Muscle layer of colon (tissue), 2 donors: ENCODE measurements around the gene COL13A1.

Experiments used
- H3K27ac ChIP-seq: one replicate; pipeline ENCODE4 v1.7.0; 2013; ENCODE audit warnings: low read depth, mild to moderate bottlenecking, low read length, moderate library complexity
- H3K27me3 ChIP-seq, 2 donors: one replicate each; pipeline ENCODE4 v1.7.0; 2013; ENCODE audit warnings: low read length in 2 of 2, mild to moderate bottlenecking in 2 of 2; ENCODE audit not compliant: insufficient read depth in 2 of 2, control insufficient read depth in 1 of 2
- H3K36me3 ChIP-seq: one replicate; pipeline ENCODE4 v1.7.0; 2013; ENCODE audit warnings: mild to moderate bottlenecking, low read length; ENCODE audit not compliant: insufficient read depth
- H3K4me1 ChIP-seq: one replicate; pipeline ENCODE4 v1.7.0; 2013; ENCODE audit warnings: mild to moderate bottlenecking, low read length; ENCODE audit not compliant: insufficient read depth
- H3K4me3 ChIP-seq, 2 donors: one replicate each; pipeline ENCODE4 v1.7.0; 2013; ENCODE audit warnings: low read length in 2 of 2, low read depth in 1 of 2, mild to moderate bottlenecking in 1 of 2, moderate library complexity in 1 of 2
- H3K9ac ChIP-seq: one replicate; pipeline ENCODE4 v1.7.0; 2013; ENCODE audit warnings: low read length
- H3K9me3 ChIP-seq: one replicate; pipeline ENCODE4 v1.7.0; 2013; ENCODE audit warnings: mild to moderate bottlenecking, low read length
- donor health status: abdominal sarcoma.
- donor health status: Adenocarcinoma of cecum.

The COL13A1 gene

GRCh38 chr10:69861251-69862240, 59.8 kb downstream of the COL13A1 start:
- H3K27ac ChIP-seq, result no peak overlapping the region
- H3K36me3 ChIP-seq, result no peaks in the 10 kb centered on the region
- H3K4me3 ChIP-seq, result no peak overlapping the region
- H3K9ac ChIP-seq, result no peak overlapping the region
- H3K27me3 ChIP-seq, result no peaks in the 10 kb centered on the region
- H3K4me1 ChIP-seq, result peaks cover 12% of the 10 kb centered on the region
- H3K9me3 ChIP-seq, result no peaks in the 10 kb centered on the region

- Histone ChIP-seq H3K9me3 (no peaks in the 10 kb centered on the region), H3K4me1 (peaks cover 19% of the 10 kb centered on the region), H3K27ac (no peak overlapping the region), H3K27me3 (no peaks in the 10 kb centered on the region), H3K4me3 (no peak overlapping the region), H3K36me3 (no peaks in the 10 kb centered on the region), H3K9ac (no peak overlapping the region)
Observed at GRCh38 chr10:69862882-69863530, 61.3 kb downstream of the COL13A1 start.

DNA sequence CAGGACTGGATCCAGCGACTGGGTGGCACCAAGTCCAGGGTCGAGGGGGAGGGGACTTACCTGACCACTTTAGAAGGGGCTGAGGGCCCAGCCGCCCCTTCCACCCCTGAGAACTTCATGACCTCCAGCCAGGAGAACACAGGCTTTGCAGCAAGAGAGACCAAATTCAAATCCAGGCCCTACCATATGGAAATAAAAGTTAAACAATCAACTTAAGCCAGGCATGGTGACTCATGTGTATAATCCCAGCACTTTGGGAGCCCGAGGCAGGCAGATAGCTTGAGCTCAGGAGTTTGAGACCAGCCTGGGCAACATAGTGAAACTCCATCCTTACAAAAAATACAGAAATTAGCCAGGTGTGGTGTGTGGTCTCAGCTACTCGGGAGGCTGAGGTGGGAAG, 61.9 kb downstream of the COL13A1 start:
- H3K4me1 ChIP-seq, result peaks cover 13% of the 10 kb centered on the region
- H3K27ac ChIP-seq, result no peak overlapping the region
- H3K9me3 ChIP-seq, result no peaks in the 10 kb centered on the region
- no peak overlapping the region for H3K9ac ChIP-seq
- no peaks in the 10 kb centered on the region for H3K27me3 ChIP-seq
- no peak overlapping the region for H3K4me3 ChIP-seq
- no peaks in the 10 kb centered on the region for H3K36me3 ChIP-seq

DNA sequence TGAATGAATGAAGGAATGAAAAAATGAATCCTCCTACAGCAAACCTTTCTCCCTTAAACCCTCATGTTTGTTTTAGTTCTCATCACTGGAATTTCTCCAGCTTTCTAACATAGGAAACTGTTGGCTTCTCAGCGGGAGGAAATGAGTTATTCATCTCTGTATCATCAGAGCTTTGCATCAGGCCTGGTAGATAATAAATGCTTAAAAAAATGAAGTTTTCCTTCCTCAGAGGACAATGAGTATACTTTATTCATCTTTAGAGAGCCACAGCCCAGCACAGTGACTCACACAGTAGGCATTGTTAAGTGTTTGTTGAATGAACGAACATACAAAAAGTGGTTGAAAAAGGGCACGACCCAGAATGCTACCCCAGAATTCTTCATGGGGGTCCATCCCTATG, 62.6 kb downstream of the COL13A1 start:
- no peak overlapping the region for H3K4me3 ChIP-seq
- no peak overlapping the region for H3K9ac ChIP-seq
- no peaks in the 10 kb centered on the region for H3K27me3 ChIP-seq
- H3K36me3 ChIP-seq, result no peaks in the 10 kb centered on the region
- H3K4me1 ChIP-seq, result peaks cover 13% of the 10 kb centered on the region
- no peaks in the 10 kb centered on the region for H3K9me3 ChIP-seq
- H3K27ac ChIP-seq, result no peak overlapping the region

DNA sequence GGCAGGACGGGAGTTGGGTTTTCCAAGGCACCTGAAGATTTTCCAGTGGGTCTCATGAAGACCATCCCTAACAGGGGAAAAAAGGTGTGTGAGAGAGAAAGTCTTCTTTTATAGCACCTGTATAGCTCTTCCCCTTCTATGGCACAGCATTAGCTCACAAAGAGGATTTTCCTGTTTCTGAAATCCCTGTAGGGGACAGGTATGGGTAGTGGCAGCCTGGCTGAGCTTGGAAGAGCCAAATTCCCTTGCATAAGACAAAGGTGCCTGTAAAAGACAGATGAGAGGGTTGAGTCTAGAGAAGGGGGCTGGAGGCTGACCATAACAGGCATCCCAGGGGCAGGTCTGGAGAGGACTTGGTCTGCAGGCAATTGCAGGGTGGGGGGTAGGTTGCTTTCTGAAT, 63.7 kb downstream of the COL13A1 start:
- Histone ChIP-seq H3K36me3 (no peaks in the 10 kb centered on the region), H3K4me3 (no peak overlapping the region), H3K9me3 (no peaks in the 10 kb centered on the region), H3K4me1 (peaks cover 13% of the 10 kb centered on the region), H3K27ac (no peak overlapping the region), H3K9ac (no peak overlapping the region), H3K27me3 (no peaks in the 10 kb centered on the region)

DNA sequence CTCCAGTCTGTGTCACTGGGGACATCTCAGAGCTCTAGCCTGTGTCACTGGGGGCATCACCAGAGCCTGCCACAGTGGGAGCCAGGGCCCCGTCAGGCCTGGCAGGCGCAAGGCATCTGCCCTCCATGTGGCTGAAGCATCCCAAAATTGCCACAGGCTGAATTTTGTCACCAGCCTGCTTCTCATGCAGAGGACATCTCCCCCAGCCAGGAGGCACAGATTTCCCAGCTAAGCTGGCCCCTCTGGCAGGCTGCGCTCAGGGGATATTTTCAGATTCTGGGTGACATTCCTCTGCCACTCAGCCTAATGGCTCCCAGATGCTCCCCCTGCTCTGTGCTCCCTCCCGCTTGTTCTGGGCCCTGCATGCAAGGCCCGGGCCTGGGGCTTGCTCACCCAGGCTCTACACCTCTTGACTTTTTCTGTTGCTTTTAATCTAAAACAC, 64.6 kb downstream of the COL13A1 start:
- H3K9me3 ChIP-seq, result no peaks in the 10 kb centered on the region
- peak overlapping the region in 1 of 2 donors; percentile 30 for H3K4me3 ChIP-seq
- H3K36me3 ChIP-seq, result no peaks in the 10 kb centered on the region
- H3K27me3 ChIP-seq, result no peaks in the 10 kb centered on the region
- H3K4me1 ChIP-seq, result peaks cover 13% of the 10 kb centered on the region
- H3K9ac ChIP-seq, result no peak overlapping the region
- H3K27ac ChIP-seq, result peak overlapping the region; percentile 23

DNA sequence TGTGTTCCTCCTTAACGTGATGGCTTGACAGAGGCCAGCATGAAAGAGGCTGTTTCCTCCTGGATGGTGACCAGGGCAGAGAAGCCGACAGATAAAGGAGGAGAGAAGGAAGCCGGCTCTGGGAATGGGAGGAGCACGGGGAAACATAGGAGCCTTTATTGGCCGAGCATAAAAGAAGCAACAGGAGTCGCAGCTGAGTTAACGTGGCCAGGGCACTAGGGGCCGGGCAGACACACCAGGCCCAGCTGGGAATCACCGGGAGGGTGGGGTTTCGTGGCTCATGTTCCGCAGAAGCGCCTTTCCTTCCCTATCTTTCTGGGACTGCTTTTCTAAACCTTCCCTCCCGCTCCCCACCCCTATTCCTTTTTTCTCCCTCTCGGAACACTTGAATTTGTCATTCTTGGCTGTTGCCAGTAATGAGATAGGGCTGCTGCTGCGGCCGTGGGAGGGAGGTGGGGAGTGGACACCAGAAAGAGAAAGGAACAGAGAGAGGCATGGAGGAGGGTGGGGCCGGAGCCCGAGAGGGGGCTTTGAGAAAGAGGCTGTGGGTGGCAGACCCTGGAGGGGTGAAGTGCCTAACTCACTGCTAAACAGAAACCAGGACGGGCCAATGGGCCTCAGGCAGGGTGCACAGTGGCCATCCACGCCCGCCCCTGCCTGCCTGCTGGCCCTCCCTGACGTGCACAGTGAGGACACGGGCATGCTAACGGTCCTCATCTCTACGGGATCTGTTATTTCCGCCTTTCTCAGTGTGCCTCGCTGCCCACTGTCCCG, 65.2 kb downstream of the COL13A1 start:
- Histone ChIP-seq H3K4me3 (peak overlapping the region in 1 of 2 donors; percentile 30), H3K9ac (peak overlapping the region; percentile 41), H3K9me3 (no peaks in the 10 kb centered on the region), H3K36me3 (no peaks in the 10 kb centered on the region), H3K27me3 (no peaks in the 10 kb centered on the region), H3K4me1 (peaks cover 13% of the 10 kb centered on the region), H3K27ac (peak overlapping the region; percentile 23)

- Histone ChIP-seq H3K36me3 (no peaks in the 10 kb centered on the region), H3K27me3 (no peaks in the 10 kb centered on the region), H3K4me1 (peaks cover 13% of the 10 kb centered on the region), H3K9me3 (no peaks in the 10 kb centered on the region), H3K9ac (no peak overlapping the region), H3K27ac (no peak overlapping the region), H3K4me3 (no peak overlapping the region)
Observed at GRCh38 chr10:69867699-69868558, 66.2 kb downstream of the COL13A1 start.

GRCh38 chr10:69868821-69869220, 67.1 kb downstream of the COL13A1 start:
- Histone ChIP-seq H3K27ac (no peak overlapping the region), H3K9me3 (no peaks in the 10 kb centered on the region), H3K4me1 (peaks cover 13% of the 10 kb centered on the region), H3K9ac (no peak overlapping the region), H3K36me3 (no peaks in the 10 kb centered on the region), H3K4me3 (no peak overlapping the region), H3K27me3 (no peaks in the 10 kb centered on the region)

DNA sequence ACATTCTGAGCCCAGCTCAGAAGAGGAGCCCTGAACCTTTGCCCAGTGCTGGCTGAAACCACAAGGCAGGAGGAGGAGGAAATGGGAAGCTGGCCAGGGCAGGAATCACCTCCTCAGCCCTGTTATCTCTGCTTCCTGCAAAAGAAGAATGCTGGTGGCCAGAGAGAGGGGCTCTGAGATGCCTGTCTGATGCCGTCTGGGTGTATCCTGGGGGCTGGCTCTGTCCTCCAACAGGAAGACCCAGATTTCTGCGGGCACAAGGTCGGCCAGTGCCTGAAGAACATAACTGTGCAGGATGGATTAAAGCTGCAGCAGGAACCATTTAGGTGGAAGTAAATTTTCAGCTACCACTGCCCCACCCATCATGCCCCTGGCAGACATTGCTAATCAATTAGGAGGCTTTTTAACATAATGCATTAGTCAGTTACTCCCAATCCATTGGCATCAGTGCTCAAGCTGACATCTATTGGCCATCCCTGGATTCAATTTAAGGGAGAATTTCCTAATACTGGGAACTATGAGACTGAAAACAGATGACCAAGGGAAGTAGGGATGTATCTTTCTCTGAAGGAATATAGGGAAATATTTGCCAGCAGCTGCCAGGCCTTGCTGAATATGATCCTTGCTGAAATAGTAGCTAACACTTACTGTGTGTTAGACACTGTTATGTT, 67.7 kb downstream of the COL13A1 start:
- no peaks in the 10 kb centered on the region for H3K36me3 ChIP-seq
- H3K27ac ChIP-seq, result no peak overlapping the region
- no peak overlapping the region for H3K4me3 ChIP-seq
- H3K27me3 ChIP-seq, result no peaks in the 10 kb centered on the region
- no peak overlapping the region for H3K9ac ChIP-seq
- H3K9me3 ChIP-seq, result no peaks in the 10 kb centered on the region
- H3K4me1 ChIP-seq, result peaks cover 13% of the 10 kb centered on the region
